K562 (cell line): ENCODE measurements around the gene LRP2. TPM values are rescaled to one million over a fixed set of nuclear protein-coding genes. Genes with fewer than 3 reads are reported as not detected.

ENCODE experiments used
- ATAC-seq: fragments of 200-7000 bp; cut with Tn5 transposase; 3 replicates; pipeline ENCODE4 v1.9.1; 2020; ENCODE audit warnings: moderate library complexity
- BruUV-seq: library from RNA; stranded (reverse); fragments of 400-500 nt; replicated peaks from 2 replicates; lab custom pipeline; 2021; lab: Mats Ljungman, UMichigan
- CTCF ChIA-PET: fragments of 300-600 bp; formaldehyde crosslinking; extraction: SDS; loops from one replicate; lab custom pipeline; 2021; ENCODE audit warnings: low intra/inter-chr PET ratio; lab: Yijun Ruan, JAX
- POLR2A ChIA-PET: fragments of 300-600, 350-650 bp; sonication (Branson Sonifier 250); formaldehyde crosslinking; extraction: SDS; loops from one replicate; lab custom pipeline; 2021; ENCODE audit warnings: antibody characterized with exemption, inconsistent platforms; lab: Yijun Ruan, JAX
- DNase-seq, 4 experiments: peaks; one replicate each; pipeline versions ENCODE4 v3.0.0 to v3.0.0-alpha.2; 2011 to 2018; ENCODE audit warnings: low spot score in 3 of 4, mixed read lengths in 3 of 4; ENCODE audit errors: extremely low read depth in 1 of 4
- FAIRE-seq: peaks from 2 replicates; lab custom pipeline; 2011; peaks lifted over from hg19 to GRCh38; lab: Jason Lieb, UNC
- H2AFZ ChIP-seq: 2 replicates; pipeline ENCODE4 v1.6.0; 2011; ENCODE audit warnings: low read depth, low read length, control low read depth, inconsistent platforms
- H3K27ac ChIP-seq: fragments of 200-600 bp; 3 replicates; pipeline ENCODE4 v1.8.0; 2011; ENCODE audit warnings: low read depth, mild to moderate bottlenecking, control low read depth, inconsistent platforms, low read length, moderate library complexity, mixed read lengths; ENCODE audit errors: extremely low read depth
- H3K27me3 ChIP-seq, 2 experiments: fragments of 300-600 bp in 1 of 2; 2 replicates in 1 of 2; 3 replicates in 1 of 2; pipeline versions ENCODE4 v1.6.0 to v1.8.0; 2011; ENCODE audit warnings: inconsistent platforms in 2 of 2, low read length in 2 of 2, mild to moderate bottlenecking in 1 of 2, mixed read lengths in 1 of 2, moderate library complexity in 1 of 2; ENCODE audit not compliant: control insufficient read depth in 2 of 2, insufficient read depth in 2 of 2
- H3K36me3 ChIP-seq: fragments of 300-600 bp; 3 replicates; pipeline ENCODE4 v1.8.0; 2011; ENCODE audit warnings: mild to moderate bottlenecking, low read length, inconsistent platforms; ENCODE audit not compliant: control insufficient read depth, insufficient read depth
- H3K4me1 ChIP-seq, 2 experiments: fragments of 200-600 bp in 1 of 2; replicated peaks in 1 of 2; 2 replicates in 1 of 2; 3 replicates in 1 of 2; pipeline versions ENCODE4 v1.5.1 to v1.8.0; 2011; ENCODE audit warnings: inconsistent platforms in 2 of 2, low read length in 2 of 2, mild to moderate bottlenecking in 1 of 2, mixed read lengths in 1 of 2, moderate library complexity in 1 of 2; ENCODE audit not compliant: control insufficient read depth in 2 of 2, insufficient read depth in 2 of 2
- H3K4me2 ChIP-seq: 2 replicates; pipeline ENCODE4 v1.6.1; 2011; ENCODE audit warnings: low read length, control low read depth, inconsistent platforms, mixed read lengths; ENCODE audit not compliant: insufficient read depth
- H3K4me3 ChIP-seq: fragments of 200-600 bp; sonication (generic), shearing (Covaris generic); 2 replicates; pipeline ENCODE4 v1.5.1; 2016; ENCODE audit warnings: control low read depth, inconsistent platforms
- H3K79me2 ChIP-seq: fragments of 200-600 bp; 3 replicates; pipeline ENCODE4 v1.8.0; 2011; ENCODE audit warnings: low read length, inconsistent platforms; ENCODE audit not compliant: control insufficient read depth, insufficient read depth
- H3K9ac ChIP-seq, 2 experiments: 2 replicates each; pipeline versions ENCODE4 v1.6.0 to v1.6.1; 2011; ENCODE audit warnings: low read depth in 2 of 2, low read length in 2 of 2, control low read depth in 1 of 2, inconsistent platforms in 1 of 2, mild to moderate bottlenecking in 1 of 2, mixed read lengths in 1 of 2; ENCODE audit not compliant: insufficient read depth in 1 of 2
- H3K9me1 ChIP-seq: one replicate; pipeline ENCODE4 v1.6.0; 2011; ENCODE audit warnings: inconsistent platforms, mild to moderate bottlenecking, low read length, moderate library complexity; ENCODE audit not compliant: control insufficient read depth, insufficient read depth
- H3K9me3 ChIP-seq: replicated peaks from 2 replicates; pipeline ENCODE4 v1.5.1; 2011; ENCODE audit warnings: low read depth, low read length, inconsistent platforms; ENCODE audit not compliant: control insufficient read depth, insufficient read depth
- H4K20me1 ChIP-seq: replicated peaks from 2 replicates; pipeline ENCODE4 v1.6.1; 2011; ENCODE audit warnings: low read length, inconsistent platforms, mixed read lengths; ENCODE audit not compliant: control insufficient read depth, insufficient read depth
- ARID3B ChIP-seq: fragments of 250-450 bp; sonication (Bioruptor Pico); IDR thresholded peaks from 2 replicates; pipeline ENCODE4 v1.4.0; 2020; ENCODE audit warnings: borderline replicate concordance
- CREM ChIP-seq: IDR thresholded peaks from 2 replicates; pipeline ENCODE4 v1.6.1; 2014; ENCODE audit warnings: antibody characterized with exemption, low read depth
- DDX20 ChIP-seq: fragments of 450-650 bp; IDR thresholded peaks from 2 replicates; pipeline ENCODE4 v1.6.1; 2016; ENCODE audit warnings: missing genetic modification characterization, low read depth, mild to moderate bottlenecking, missing compliant biosample characterization, moderate library complexity
- EP300 ChIP-seq: IDR thresholded peaks from 2 replicates; pipeline ENCODE4 v1.6.1; 2012; ENCODE audit warnings: low read length, improper control_type of control experiment
- ESRRB ChIP-seq: fragments of 250-450 bp; sonication (Bioruptor Pico); IDR thresholded peaks from 2 replicates; pipeline ENCODE4 v1.5.0; 2020; ENCODE audit warnings: mild to moderate bottlenecking, moderate library complexity, borderline replicate concordance
- NCOR1 ChIP-seq: fragments of 450-650 bp; IDR thresholded peaks from 2 replicates; pipeline ENCODE4 v1.6.1; 2016; ENCODE audit warnings: mild to moderate bottlenecking, moderate library complexity
- RAD21 ChIP-seq, 2 experiments: fragments of 250-450 bp in 1 of 2; fragments of 450-650 bp in 1 of 2; sonication (Bioruptor Pico) in 1 of 2; formaldehyde crosslinking in 1 of 2; IDR thresholded peaks in 1 of 2; conservative IDR thresholded peaks in 1 of 2; 2 replicates each; pipeline versions ENCODE4 v1.4.0 to v1.8.0; 2020 to 2022; ENCODE audit warnings: mild to moderate bottlenecking in 2 of 2, moderate library complexity in 1 of 2
- TAF1 ChIP-seq: IDR thresholded peaks from 2 replicates; pipeline ENCODE4 v1.6.1; 2011; ENCODE audit warnings: mild to moderate bottlenecking, low read length, moderate library complexity; ENCODE audit not compliant: insufficient read depth, control insufficient read depth, severe bottlenecking; ENCODE audit errors: extremely low read depth
- WGBS: fragments of 100-300 bp; shearing (Covaris generic); methylation state at CpG from one replicate; pipeline ENCODE4 v1.1.6; 2016; ENCODE audit warnings: low coverage, mixed read lengths; ENCODE audit not compliant: insufficient coverage; ENCODE audit errors: missing lambda C conversion rate; 5-methylcytosine and 5-hydroxymethylcytosine counted together
- in situ Hi-C: fragments of 300-500 bp; cut with MboI; formaldehyde crosslinking; loops from 4 replicates; pipeline ENCODE4 v1.15.0; 2018; ENCODE audit warnings: inconsistent platforms, mixed read lengths
- intact Hi-C: fragments of 100-400 bp; cut with micrococcal nuclease; formaldehyde crosslinking; loops from 2 replicates; pipeline ENCODE4 v1.14.2; 2022
- polyA plus RNA-seq, 8 experiments: library from polyadenylated mRNA; depleted of rRNA in 4 of 8; stranded (reverse) in 5 of 8; unstranded in 3 of 8; fragments of >200 nt; fragmentation: Nextera tagmentation in 2 of 8; fragmentation: Illumina TruSeq in 1 of 8; extraction: Ambion mirVana in 2 of 8; extraction: Trizol in 1 of 8; gene quantifications; 2 replicates each; pipeline versions ENCODE4 v1.2.1 to v1.2.3, GENCODE V29; 2011 to 2014; ENCODE audit warnings: inconsistent platforms in 1 of 8, missing spikeins in 1 of 8
- total RNA-seq, 7 experiments: library from RNA; depleted of rRNA in 6 of 7; stranded (reverse); fragments of >200 nt in 6 of 7; fragmentation: Illumina TruSeq in 2 of 7; extraction: Trizol in 2 of 7; gene quantifications; 2 replicates each; pipeline versions ENCODE4 v1.2.1 to v1.2.3, GENCODE V29; 2011 to 2021; ENCODE audit warnings: low replicate concordance in 1 of 7

The LRP2 gene
- total and polyA plus RNA-seq, 9 of the 15 experiments (the other 6 are each of a cell fraction or from before 2014, with no cell fraction given), result 0.04 to 0.18 (median 0.11) TPM; not detected in 1

GRCh38 chr2:169105476-169105875 is 256.9 kb downstream of the LRP2 start:
- TF ChIP-seq DDX20 (tag) (no peak), ARID3B (CRISPR knock-in tag) (no peak), EP300 (no peak), RAD21 (CRISPR knock-in tag; conservative IDR thresholded peaks at IDR 0.05 in 1 of 2, IDR thresholded peaks at IDR 0.05 in 1 of 2) (0 out of 4 replicates have a peak, but pooled peaks of 1 of the 2 experiments have one; percentile 8), TAF1 (no peak), ESRRB (CRISPR knock-in tag) (no peak), CREM (no peak), NCOR1 (no peak)
- DNase-seq (no peak), FAIRE-seq (no peak), ATAC-seq (no peak)
- Histone ChIP-seq H3K36me3 (no peaks in the 10 kb centered on the region), H3K4me3 (no peak overlapping the region), H3K4me1 (peaks cover 0 to 17% of the 10 kb centered on the region in 2 experiments; a peak in 4 of 5 replicates), H4K20me1 (no peaks in the 10 kb centered on the region), H3K27me3 (no peaks in the 10 kb centered on the region), H3K79me2 (no peaks in the 10 kb centered on the region), H3K9me3 (no peaks in the 10 kb centered on the region), H3K9me1 (no peaks in the 10 kb centered on the region), H2AFZ (no peak overlapping the region), H3K4me2 (no peak overlapping the region), H3K9ac (no peak overlapping the region), H3K27ac (no peak overlapping the region)
- POLR2A ChIA-PET, result no interaction called here
- in situ Hi-C loops, result no loop called here
- intact Hi-C loops, result loop anchor here (5.0 kb wide), 1 partner anchor 73 kb away; the partner anchor contains the start of gene ABCB11
- BruUV-seq, result no TSS peak
- CTCF ChIA-PET, result no interaction called here
- 41% methylated on average over 1 of the region's 1 CpG for WGBS
